GM18517 (cell line): Measurements from ENCODE around the gene SLC4A1.

Experiments used
- ATAC-seq: cut with Tn5 transposase; IDR thresholded peaks from one replicate; pipeline ENCODE4 v1.9.1; 2021; ENCODE audit warnings: mild to moderate bottlenecking, moderate library complexity; ENCODE audit not compliant: unreplicated experiment

The SLC4A1 gene

DNA sequence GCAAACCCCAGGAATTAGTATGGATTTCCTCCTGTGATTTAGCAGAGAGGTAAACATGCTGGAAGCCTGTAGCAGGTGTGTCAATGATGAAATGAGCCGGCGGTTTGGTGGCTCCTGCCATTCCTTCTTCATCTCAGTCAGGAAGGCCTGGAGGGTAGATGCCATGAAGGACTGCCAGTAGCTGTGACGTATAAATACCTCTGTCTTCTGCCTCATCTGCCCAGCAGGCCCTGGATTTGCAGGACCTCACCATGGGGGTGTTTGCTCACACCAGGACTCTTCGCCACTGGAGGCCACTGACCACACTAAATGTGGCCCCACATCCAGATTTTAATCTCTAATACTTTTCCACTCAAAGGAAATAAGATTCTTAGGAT lies 16.1 kb upstream of the SLC4A1 start:
- no peak for ATAC-seq

DNA sequence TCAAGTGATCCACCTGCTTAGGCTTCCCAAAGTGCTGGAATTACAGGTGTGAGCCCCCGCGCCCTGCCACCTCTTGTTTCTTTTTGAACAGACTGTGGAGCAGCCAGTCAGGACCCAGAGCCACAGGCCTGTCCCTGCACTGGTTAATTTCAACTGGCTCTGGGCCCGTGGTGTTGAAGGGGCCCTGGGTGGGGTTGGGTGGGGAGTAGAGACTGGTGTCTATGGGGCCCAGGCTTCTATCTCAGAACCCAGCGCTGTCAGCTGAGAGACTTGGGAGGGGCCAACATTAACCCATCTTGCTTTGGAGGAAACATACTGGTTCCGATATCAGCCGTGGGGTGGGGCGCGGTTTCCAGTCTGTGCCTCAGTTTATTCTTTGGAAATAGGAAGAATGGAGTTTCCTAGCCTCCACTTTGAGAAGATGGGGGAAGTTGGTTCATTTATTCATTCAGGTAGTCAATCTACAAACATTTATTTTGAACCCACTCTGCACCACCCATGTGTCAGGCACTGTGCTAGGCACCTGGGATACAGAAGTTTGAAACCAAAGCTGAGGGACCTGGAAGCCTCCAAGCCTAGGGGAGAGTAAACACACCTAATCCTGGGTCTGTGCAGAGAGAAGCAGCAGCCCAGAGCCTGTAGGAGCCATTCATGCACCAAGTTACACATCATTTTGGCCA lies 15.5 kb upstream of the SLC4A1 start:
- ATAC-seq: no peak

DNA sequence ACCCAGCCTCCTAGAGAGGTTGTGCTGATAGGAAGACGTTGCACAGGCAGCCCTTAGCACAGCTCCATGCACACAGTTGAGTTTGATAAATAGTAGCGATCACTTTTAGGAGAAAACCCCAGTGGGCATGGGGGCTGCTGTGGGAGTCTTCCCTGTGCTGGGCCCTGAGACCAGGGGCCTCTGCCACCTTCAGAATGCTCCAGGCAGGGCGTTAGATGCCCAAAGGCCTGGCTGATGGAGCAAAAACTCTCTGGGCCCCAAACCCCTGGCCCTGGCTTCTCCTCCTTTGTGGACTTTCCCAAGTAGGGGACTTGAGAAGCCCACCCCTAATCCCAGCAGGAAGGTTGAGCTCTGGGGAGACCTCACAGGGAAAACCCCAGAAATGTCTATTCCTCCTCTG lies 14.3 kb upstream of the SLC4A1 start:
- ATAC-seq: no peak

DNA sequence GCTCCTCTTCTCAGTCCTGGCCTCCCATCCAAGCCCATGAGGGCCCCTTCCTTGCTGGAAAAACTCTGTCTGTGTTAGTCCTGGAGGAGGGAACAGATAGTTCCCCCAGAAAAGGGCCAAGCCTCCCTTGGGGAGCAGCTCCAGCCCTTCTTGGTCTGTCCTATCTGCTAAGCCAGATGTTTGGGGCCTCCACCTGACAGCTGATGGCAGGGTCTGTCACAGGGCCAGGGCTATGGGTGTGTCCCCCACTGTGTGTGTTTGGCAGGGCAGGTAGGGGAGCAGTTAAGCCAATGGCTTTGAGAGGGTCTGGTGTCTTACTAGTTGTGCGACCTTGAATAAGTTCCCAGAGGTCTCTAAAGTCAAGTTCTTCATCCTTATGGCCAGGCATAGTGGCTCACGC lies 13.6 kb upstream of the SLC4A1 start:
- no peak for ATAC-seq

DNA sequence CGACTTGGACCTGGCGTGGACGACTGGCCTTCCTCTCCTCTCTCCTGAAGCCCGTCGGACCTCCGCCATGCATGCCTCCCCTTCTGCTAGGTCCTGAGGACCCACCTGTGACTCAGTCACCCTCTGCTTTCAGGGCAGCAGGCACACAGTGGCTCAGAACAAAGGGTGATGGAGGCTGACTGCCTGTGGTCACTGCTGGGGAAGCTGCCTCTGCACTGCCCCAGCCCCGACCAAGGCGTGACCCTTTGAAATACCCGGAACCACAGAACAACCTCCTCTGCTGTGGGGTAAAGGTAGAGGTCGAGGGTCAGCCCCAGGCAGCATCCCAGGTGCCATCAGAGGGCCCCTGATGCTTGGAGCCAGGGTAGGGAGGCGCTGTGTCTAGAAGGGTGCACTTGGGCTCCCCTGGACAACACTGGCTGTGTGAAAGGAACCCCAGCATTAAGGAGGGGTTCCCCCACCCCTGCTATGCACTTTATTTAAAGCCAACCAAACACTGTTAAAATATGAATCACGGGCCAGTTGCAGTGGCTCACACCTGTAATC lies 12.5 kb upstream of the SLC4A1 start:
- ATAC-seq: no peak

DNA sequence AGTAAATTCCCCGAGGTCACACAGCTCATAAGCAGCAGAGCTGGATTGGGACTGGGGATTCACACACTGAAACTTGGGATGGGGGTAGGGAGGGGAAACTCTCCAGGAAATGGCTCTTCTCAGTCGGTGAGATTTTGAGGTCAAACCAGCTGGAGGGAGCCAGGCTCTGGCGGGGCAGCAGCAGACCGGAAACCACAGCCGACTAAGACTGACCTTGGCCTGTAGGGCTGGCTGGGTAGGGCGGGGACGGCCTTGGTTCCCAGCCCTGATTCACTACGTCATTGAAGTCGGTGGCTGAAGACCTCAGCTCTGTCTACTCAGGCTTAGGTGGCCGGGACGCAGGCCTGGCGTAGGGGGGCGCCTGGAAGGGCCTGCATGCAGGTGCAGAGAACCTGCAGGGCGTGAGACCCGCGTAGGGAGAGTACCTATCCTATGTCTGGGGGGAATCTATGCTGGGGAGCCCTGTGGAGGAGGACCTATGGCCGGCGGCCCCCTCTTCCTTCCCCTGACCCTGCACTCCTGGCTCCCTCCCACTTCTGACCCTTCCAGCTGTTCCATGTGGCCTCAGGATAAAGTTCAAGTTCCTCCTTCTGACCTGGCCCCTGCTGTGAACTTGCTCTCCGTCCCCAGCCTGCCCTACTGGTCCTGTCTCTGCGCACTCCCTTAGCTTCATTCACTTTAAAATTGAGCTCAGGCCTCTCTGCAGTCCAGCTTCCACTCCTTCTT lies 11.9 kb upstream of the SLC4A1 start:
- ATAC-seq: peak; percentile 61

DNA sequence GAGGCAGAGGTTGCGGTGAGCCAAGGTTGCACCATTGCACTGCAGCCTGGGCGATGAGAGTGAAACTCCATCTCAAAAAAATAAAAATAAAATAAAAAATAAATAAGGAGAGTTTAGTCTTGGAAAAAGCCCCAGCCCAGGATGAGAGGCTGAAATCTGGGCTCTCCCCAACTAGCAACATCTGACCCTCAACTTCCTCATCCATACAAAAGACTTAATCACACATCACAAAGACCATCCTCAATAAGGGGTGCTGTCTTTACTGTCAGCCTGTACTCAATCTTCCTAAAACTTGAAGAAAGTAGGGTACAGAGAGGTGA lies 11.4 kb upstream of the SLC4A1 start:
- ATAC-seq: no peak

DNA sequence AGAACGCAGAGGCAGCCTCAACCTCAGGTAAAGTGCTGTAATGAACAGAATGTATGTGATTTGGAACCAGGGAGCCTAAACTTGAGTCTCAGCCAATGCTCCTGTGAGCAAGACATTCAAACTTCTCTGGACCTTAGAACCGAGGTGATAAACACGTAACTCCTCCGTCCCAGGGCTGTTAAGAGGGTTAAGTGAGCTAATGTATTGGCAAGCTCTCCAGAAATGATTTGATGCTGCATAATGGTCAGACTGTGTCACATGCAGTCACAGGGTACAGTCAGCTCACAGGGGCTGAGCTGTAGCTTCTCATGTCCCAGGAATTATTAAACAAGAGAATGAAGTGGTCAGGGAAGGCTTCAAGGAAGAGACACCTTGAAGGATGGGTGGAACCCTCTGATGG lies 10.0 kb upstream of the SLC4A1 start:
- no peak for ATAC-seq

DNA sequence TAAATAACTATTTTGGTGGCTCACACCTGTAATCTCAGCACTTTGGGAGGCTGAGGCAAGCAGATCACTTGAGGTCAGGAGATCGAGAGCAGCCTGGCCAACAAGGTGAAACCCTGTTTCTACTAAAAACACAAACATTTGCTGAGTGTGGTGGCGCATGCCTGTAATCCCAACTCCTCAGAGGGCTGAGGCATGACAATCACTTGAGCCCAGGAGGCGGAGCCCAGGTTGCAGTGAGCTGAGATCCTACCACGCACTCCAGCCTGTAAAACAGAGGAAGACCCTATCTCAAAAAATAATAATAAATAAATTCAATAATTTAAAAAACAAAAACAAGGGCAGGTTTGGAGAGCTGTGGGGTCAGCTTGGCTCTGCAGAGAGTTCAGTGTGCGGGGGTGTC lies 5.7 kb upstream of the SLC4A1 start:
- no peak for ATAC-seq

DNA sequence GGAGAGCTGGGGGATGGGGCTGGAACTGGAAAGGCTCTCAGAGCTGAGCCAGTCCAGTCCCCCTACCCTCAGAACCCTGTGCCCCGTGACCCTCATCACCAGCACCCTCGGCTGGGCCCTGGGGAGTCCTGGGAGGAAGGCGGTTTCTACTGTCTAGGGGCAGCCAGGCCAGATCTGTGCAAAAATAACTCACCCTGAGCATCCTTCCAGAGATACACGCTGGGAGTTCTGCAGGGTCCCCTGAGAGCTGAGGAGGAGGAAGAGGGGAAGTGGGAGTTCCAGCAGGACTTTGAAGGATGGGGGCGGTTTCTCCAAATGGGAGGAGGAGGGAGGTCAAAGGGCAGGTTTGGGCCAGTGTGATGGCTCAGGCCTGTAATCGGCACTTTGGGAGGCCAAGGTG lies 5.0 kb upstream of the SLC4A1 start:
- no peak for ATAC-seq

DNA sequence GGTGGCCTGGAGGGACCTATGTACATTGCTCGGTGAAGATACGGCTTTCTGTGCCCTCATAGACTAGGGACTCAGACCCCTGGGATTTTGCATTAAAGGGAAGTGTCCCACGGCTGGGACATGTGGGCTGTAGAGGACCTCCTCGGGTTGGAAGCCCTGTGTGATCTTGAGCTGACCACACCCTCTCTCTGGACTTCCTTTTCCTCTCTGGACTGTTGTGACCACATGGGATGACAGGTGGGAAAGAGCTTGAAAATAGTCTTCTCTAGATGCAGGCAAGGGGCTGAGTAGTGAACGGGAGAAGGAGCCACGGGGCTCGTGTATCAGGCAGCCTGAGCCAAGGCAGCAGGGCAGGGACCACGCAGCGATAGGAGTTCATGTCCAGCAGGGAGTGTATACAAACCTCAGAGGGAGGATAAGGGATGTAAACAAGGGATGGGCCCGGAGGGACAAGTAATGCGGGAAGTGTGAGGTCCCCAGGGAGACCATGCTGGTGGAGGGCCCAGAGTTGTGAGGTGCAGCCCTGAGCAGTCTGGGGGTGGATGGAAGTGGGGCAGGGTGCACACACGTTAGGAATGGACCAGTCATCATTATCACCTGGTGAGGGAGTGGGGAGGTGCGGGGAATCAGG lies 4.5 kb upstream of the SLC4A1 start:
- ATAC-seq: no peak

DNA sequence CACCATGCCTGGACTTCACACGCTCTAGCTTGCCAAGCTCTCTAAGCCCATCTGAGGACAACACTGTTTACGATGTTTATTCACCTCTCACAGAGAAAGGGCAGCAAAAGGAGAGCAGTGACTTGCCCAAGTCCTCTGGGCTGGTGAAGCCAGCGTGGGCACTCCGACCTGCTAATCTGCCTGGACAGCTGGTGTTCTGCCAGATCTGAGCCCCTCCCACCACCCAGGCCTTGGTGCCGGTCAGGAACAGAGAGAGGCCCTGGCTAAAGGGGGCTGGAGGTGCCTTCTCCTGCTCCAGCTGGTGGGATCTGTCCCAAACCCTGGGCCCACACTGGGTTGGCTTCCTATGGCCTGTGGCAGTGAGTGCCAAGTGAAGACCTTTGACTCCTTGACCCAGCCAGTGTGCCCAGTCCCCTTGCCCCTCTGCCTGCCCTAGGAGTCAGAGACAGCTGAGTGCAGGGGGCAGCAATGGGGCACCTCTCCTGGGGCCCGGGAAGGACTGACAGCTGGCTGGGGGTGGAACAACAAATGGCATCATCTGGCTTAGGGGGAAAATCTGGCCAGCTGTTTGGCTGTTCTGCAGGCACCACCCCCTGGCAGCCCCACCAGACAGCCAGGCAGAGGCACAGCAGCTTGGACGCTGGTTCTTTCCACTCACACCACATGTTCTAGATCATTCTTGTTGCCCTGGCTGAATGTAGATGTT lies 1.8 kb upstream of the SLC4A1 start:
- ATAC-seq: no peak

DNA sequence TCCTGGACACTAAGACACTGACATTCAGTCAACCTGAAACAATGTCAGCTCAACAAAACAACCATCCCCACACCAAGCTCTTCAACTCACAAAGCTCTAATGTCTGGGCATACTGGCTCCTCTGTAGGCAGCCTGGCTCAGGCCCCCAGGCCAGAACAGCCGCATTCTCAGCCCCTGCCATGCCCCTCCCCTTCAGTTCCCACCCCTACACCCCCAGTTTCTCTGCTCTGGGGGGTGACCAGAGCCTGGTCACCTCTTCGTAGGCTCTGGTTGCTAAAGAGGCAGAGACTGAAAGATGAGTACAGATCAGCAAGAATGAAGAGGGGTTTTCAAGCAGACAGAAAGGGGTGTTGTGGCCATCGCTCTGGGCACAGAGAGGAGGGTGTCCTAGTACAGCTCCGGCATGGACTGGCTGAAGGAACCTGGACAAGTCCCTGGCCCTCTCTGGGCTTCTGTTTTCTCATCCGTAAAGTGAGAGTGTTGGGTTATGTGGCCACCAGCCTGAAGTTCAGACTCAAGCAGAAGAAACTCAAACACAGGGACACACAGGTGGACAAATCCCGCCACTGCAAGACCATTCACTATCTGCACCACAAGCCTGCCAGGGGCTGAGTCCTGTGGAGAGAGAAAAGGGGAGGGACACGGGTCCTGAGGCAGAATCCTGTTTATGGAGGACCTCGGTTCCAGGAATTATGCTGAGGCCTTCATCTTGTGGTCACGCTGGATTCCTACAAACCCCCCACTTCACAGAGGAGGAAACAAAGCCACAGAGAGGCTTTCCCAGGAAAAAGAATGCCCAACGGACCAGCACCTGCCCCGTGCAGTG lies 987 bp upstream of the SLC4A1 start:
- ATAC-seq: no peak

DNA sequence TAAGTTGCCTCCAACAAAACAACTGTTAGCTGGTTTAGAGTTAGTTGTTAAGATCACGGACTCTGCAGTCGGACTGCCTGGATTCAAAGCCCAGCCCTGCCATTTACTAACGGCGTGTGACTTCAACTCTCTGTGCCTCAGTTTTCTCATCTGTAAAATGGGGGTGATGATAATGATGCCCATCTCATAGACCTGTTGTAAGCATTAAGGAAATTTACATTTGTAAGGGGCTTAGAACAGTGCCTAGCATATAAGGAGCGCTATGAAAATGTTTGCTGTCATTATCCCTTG lies 825 bp downstream of the SLC4A1 start:
- ATAC-seq: no peak

DNA sequence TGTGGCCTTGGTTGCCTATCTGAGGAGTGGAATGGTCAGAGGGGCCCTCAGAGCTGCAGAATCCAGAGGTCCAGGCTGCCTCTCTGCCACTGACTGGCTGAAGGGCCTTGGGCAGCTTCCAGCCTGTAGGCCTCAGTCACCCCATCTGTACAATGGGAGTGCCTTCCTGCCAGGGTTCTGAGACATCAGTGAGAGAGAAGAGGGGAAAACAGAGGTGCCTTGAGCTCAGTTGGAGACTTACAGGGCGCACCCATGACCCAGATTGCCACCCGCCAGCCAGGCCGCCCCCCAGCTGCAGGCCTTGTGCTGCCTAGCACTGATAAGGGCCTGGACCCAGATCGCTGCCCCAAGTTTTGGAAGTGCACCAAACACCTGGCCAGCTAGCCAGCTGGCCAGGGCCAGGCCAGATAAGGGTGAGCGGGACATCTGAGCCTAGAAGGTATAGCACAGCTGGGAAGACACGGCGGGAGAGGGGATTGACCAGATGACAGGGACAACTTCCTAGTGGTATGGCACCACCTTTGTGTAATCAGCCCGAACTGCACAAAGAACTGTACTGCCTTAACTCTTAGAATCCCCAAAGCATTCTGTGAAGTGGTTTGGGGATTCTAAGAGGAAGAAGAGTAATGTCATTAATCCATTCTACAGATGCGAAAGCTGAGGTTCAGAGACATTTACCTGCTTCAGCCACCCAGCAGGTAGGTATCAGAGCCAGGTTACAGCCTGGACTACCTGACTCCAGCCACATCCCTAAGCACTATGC lies 1.4 kb downstream of the SLC4A1 start:
- ATAC-seq: no peak

DNA sequence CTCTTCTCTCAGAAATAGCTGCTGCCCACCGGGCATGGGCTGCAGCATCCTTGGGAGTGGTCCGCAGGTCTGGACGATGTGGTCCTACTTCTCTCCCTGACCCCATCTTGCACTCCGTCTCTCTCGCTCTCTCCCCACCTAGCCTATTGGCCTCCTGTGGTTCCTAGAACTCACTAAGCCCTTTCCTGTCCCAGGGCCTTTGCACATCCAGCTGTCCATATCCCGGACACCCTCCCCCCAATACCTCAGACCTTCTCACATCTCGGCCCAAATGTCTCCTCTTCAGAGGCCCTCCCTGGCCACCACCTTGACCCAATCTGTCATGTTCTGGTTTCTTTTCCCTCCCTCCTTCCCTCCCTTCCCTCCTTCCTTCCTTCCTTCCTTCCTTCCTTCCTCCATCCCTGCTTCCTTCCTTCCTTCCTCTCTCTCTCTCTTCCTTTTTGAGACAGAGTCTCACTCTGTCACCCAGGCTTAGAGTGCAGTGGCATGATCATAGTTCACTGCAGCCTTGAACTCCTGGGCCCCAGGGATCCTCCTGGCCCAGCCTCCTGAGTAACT lies 4.5 kb downstream of the SLC4A1 start:
- ATAC-seq: no peak

DNA sequence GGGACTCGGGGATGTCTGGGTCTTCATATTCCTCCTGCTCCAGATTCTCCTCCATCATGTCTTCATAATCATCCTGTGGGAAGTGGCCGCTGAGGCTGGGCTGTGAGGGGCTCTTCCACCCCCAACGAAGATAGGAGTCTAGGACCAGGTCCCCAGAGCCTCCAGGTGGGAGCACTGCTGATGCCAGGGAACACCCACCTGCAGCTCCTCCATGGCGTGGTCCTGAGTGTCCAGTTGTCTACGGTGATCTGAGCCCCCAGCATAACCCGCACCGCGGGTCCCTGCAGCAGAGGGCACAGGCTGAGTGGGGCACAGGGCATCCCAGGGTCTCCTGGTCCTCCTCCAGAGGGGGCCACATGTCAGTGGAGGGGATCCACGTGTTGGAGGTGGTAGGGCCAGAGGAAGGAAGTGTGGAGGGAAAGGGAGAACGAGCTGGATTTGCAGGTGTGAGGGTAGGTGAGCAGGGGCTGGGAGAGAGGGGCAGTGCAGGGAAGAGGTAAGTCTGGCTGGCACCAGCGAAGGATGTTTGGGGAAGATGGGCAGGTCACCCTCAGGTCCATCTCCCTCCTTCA lies 5.2 kb downstream of the SLC4A1 start:
- no peak for ATAC-seq

DNA sequence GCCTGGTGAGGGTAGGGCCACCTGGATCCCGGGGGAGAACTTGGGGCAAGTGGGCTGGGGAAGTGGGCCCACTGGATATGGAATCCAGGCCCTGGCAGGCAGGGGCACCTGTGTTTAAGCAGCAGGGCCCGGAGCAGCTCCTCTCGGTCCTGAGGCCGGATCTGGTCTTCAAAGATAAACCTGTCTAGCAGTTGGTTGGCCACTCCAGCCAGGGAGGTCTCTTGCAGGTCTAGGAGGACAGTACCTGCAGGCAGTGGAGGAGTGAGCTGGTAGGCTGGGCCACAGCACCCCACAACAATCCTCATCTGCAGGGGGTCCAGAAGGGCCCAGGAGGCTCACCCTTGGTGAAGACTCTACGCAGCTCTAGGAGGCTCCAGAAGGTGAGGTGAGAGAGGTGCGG lies 7.6 kb downstream of the SLC4A1 start:
- ATAC-seq: no peak

DNA sequence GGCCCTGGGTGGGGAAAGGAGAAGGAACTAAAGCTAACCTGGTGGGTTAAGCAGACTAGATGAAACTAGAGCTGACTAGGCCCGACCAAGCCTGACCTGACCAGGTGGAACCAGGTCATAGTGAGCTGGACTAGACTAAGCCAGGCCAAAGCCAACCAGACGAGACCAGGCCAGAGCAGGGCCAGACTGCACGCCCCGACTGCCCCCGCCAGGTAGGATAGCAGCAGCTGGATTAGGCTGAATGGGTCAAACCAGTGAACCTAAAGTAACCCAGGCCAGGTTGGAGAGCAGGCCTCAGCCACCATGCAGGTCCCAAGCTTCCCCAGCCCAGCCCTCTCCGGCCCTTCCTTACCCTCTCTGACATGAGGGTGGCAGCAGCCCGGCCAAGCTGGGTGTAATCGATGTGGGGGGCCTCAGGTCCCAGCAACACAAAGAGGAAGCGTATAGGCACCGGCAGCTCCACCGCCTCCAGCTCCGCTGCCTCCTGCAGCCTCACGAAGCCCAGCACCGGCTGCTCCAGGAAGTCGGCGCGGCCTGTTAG lies 9.1 kb downstream of the SLC4A1 start:
- ATAC-seq: no peak
